GM21381 (cell line): ENCODE results near the gene SPAG16.
"Not testable (repeated sequence)": the region's sequence is repeated elsewhere in the genome, so short reads cannot be mapped to it uniquely, and the experiment has no call there.

Experiments used
- ATAC-seq: cut with Tn5 transposase; IDR thresholded peaks from one replicate; pipeline ENCODE4 v1.9.1; 2021; ENCODE audit warnings: mild to moderate bottlenecking, moderate library complexity; ENCODE audit not compliant: unreplicated experiment

Gene SPAG16

DNA sequence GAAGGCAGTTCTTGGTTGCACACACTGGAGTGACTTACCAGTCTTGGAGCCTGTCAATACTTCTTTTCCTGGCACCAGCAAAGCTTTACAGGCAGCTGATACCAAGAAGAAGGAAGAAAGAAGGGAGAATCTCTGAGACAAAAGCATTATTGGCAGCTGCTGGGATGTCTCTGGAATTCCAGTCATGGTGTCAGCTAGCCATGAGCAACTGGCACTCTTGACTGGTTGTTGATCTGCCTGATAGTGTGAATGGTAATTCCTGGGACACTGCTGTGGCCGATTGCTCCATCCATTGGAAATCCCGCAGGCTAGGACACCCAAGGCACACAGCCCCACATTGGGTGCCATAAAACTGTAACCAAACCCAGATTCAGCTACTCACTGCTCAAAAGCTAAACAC lies 17.8 kb upstream of the SPAG16 start:
- ATAC-seq, result no peak

DNA sequence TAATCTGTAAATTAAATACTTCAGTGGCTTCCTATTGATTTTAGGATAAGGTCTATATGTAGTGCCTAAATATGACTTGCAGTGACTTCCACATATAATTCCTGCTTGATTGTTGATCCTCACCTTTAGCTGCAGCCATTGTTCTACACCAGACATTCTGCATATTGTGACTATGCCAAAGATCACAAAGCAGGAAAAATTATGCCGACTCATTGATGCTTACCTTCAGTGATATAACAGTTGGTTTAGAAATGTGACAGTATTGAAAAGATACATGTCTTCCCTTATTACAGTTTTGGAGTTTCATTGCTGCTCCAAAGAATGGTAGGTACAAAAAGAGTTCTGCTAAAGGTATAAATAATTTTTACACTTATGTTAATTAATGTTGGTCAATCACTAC lies 12.3 kb upstream of the SPAG16 start:
- no peak for ATAC-seq

DNA sequence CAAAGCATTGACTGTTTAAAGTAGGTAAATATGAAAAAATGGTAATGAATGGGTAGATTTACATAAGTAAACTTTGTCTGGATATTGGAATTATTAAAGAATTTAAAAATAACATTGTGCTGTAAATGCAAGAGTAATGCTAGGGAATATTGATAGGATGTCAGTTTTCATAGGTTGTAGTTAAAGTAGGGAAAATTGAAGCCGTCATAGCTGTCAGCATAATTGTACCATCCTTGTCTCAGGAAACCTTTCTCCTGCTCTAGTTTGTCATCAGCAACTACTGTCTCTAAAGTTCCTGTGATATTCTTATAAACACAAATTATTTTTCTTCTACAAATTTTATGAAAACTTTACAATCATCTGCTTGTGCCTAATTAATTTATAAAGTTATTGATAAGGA lies 10.1 kb upstream of the SPAG16 start:
- no peak for ATAC-seq

DNA sequence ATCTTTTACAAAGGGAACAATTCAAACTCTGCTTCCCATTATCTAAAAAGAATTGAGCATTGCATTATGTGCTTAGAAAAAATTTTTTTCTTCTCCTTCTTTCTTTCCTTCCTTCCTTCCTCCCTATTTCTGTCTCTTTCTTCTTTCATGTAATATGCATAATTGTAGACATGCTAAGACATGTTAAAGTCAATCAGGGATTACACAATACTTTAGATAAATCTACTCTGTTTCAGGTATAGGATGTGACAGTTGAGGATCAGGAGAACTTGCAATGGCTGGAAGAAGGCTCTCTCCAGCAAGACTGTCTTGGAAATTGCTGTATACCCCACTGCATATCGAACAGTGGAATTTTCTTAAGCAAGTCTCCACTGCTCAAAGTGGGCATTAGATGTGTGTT lies 9.0 kb upstream of the SPAG16 start:
- no peak for ATAC-seq

DNA sequence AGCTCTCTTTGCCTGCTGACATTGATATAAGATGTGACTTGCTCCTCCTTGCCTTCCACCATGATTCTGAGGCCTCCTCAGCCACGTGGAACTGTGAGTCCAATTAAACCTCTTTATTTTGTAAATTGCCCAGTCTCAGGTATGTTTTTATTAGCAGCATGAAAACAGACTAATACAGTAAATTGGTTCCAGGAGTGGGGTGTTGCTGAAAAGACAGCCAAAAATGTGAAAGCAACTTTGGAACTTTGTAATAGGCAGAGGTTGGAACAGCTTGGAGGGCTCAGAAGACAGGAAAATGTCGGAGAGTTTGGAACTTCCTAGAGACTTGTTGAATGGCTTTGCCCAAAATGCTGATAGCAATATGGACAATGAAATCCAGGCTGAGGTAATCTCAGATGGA lies 7.1 kb upstream of the SPAG16 start:
- not testable (repeated sequence) for ATAC-seq

DNA sequence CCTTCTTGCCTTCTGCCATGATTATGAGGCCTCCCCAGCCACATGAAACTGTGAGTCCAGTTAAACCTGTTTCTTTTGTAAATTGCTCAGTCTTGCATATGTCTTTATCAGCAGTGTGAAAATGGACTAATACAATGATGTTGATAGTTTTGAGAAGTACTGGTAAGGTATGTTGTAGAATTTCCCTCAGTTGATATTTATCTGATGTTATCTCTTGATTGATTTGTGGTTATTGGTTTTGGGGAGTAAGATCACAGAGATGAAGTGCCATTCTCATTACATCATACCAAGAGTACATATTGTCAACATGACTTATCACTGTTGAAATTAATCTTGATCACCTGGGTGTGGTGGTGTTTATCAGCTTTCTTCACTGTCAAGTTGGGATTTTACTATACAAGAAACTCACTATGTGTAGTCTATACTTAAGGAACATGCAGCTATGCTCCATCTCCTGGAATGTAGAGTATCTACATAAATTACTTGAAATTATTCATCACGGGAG lies 5.1 kb upstream of the SPAG16 start:
- ATAC-seq, result no peak

DNA sequence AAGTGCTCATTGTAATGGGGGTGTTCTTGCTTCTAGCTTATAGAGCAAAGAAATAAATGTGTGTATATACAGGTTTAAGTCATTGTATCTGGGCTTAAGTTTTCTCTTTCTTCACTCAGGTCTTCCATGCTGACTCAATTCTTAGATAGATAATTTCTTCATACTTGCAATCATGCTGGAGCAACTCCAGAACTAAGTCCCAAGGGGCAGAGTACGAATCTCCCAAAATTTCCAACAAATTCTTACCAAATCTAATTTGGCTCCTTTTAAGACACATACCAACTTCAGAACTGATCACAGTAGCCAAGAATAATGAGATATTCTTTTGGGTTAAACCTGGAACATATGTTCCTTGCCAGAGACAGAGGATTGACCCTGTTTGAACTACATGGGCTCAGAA lies 4.3 kb upstream of the SPAG16 start:
- no peak for ATAC-seq

DNA sequence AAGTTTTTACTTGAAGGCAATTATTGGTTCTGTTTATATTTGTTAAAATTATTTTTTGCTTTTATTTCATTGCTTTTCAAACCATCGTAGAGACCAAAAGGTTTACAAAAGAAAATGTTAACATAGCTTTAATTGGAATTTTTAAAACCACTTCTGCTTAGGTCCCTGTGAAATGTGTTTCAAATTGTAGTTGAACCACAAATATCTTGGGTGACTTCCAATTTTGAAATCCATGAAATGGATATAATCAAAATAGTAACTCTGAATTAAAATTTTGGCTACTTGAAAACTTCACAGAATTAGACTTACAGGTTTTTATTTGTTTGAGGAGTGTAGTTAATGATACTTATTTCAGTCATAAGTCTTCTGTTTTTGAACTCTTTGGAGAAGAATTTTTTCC lies 3.1 kb upstream of the SPAG16 start:
- ATAC-seq, result no peak

DNA sequence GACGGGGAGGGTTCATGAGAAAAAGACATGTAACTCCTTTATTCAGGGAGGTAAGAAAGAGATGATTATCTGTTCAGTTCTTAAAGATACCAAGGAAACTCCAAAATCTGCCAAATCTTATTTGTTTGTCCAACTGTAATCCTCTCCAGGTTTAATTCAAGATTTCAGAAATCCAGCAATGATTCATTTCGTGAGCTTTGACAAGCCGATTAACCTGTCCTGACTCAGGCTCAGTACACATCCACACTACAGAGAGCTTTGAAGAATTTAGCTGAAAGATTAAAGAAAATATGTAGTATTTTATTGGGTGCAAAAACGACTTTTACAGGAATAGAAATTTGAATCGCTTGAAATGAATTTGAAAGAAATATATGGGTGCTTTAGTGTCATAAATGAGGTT lies 1.1 kb downstream of the SPAG16 start:
- ATAC-seq, result no peak

DNA sequence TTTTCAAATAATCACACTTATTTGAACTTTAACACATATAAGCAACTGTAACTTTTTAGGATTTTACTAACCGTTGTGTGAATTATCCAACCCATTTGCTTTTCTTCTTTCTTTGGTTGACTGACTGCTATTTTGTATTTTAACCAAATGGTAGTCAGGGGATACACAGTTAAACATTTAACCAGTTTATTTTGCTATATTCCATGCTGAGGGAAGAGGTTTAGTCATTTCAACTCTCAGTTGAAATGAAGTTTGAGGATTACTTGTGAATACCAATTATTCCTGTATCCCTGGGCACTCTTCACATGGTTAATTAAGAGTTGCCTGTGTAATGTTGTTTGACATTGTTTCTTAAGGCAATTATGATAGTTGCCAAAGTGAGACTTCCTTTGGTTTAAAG lies 1.9 kb downstream of the SPAG16 start:
- no peak for ATAC-seq

DNA sequence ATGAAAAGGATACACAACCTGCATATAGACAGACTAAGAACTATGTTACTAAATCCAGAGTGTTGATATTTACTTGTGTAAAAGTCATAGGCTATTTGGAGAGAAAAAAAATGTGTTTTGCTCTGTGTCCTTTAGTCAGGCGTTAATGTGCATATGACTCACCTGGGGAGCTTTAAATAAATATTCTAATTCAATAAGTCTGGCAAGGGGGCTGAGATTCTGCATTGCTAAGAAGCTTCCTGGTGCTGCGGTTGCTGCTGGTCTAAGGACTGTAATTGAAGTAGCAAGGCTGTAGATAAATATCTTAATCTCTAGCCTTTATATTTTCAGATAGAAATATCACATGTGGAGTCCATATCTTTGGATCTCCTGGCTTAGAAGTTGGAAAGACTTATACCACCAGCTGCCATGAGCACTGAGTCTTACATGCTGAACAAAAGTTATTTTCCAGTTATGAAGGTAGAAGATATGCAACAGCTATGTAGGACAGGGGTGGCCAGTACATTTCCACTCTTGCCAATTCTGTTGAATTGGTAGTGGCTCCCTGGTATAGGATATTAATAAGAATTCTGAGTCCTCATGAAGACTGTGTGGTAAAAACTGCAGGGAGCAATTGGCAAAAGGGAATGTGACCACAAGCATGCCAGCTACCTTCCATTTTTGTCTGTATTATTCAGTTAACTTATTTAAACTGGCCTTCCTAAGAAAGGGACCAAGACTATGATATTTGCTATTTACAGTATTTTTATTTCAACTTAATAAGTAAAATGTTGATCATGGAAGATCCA lies 4.8 kb downstream of the SPAG16 start:
- ATAC-seq, result no peak

DNA sequence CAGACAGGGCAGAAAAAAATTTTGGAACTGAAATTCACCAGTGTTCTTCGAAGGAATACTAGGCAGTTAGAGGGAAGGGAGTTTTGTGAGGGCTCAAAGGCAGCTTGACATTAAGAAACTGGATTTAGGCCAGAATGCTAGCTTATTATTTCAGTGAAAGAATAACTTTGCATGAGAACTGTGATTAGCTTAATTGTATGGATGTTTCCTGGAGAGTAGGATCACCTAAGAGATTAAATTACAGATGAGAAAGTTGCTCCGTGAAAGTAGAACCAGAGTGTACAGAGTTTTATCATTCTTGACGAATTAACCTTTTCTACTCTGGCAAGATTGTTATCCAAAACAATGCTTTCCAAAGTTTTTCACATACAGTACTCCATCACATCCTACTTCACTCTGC lies 6.2 kb downstream of the SPAG16 start:
- no peak for ATAC-seq

DNA sequence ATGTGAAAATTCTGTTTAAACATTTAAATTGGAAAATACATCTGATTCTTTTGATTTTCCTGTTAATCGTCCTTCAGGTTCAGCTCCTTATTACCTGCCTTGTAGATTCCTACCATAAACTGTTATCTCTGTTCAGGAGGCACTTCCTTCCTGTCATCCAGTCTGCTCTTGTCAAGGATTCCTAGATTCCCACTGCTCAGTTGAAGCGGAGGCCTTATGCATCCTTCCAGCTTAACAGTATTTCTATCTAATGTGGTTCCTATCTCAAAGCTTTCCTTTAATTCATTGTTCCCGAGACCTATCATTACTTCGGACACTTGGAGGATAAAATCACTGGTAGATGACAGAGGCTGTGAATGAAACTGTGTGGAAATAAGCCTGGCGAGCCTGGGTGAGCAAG lies 12.0 kb downstream of the SPAG16 start:
- ATAC-seq, result no peak

DNA sequence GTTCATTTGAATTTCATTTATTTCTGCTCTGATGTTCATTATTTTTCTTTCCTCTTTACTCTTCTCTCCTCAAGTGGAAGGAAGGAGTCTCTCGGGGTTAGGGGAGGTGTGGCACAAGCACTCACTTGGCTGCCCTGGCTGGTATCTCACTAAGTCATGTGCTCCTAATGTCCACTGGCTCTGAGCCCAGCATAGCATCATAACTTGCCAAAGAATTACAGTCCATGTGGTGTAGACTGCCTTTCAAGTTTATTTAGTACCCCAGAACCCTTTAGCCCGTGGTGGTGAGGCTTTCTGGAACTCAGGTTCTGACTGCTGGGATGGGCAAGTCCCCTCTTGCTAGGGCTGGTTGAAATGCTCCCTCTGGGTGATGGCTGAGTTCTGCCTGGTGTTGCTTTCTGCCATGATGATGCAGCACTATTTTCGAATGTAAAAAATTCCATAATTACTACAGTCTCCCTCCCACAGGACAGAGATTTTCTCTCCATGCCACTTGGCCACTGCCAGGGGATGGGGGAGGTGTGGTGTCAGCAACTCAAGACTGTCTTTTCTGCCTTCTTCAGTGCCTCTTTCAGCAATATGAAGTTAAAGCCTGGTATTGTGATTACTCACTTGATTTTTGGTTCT lies 22.2 kb downstream of the SPAG16 start:
- no peak for ATAC-seq

DNA sequence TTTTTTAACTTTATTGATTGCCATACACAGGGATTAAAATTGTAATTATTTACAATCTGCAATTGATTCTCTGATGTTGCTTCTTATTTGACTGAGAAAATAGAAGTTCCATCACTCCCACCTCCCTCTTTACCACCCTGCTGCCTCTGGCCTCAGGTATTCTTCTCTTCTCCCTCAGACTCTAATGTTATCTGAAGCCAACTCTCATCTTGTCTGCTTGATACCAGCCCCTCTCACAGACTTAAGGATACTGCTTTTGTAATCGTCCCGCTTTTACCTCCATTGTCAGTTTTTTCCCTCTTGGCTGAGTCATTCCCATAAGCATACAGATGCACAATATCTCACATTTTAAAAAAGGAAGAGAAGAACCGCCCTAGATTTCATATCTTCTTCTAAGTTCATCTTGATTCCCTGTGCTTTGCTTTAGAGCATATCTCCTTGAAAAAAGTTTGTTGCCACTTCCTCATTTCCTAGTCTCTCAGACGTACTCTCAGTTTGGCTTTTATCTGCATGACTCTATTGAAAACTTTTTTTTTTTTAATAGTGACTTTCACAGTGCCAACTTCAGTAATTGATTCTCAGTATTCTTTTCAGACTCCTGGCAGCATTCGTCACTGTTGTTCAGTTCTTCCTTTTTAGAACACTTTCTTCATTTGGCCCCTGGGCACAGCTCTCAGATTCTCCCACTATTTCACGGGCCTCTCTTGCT lies 31.1 kb downstream of the SPAG16 start:
- ATAC-seq, result no peak

DNA sequence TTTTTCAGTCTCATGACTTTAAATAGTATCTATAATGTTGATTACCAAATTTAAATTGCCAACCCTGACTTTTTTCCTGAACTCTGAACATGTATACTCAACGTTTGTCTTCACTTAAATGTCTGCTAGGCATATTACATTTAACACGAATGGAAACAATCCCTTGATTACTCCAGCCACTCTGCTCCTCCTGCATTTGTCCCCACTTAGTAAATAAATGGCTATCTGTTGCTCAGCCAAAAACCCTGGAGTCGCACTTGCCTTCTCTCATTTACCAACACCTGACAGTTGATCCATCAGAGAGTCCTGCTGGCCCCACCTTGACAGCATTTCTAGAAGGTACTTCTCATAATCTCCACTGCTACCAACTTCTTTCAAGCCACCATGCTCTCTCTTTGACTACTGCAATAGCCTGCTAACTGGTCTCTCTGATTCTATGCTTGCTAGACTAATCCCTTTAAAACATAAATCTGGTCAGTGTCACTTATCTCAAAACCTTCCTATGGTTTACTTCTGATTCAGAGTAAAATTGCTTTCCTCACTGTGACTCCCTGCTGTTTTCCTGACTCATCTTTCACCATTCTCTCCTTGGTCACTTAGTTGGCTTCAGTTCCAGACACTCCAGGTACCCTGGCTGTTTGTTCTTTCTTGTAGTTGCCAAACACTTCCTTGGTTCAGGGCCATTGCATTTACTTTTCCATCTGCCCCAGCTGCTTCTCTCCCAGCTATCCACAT lies 31.9 kb downstream of the SPAG16 start:
- ATAC-seq, result no peak

DNA sequence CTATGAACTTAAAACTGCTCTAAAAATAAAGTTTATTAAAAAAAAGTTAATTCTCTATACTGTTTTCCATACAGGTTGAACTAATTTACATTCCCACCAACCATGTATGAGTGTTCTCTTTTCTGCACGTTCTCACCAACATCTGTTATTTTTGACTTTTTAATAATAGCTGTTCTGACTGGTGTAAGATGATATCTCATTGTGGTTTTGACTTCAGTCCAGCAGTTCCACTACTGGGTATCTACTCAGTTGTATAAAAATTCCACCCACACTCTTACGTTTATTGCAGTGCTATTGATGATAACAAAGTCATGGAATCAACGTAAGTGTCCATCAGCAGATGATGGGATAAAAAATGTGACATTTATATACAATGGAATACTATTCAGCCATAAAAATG lies 33.7 kb downstream of the SPAG16 start:
- no peak for ATAC-seq

DNA sequence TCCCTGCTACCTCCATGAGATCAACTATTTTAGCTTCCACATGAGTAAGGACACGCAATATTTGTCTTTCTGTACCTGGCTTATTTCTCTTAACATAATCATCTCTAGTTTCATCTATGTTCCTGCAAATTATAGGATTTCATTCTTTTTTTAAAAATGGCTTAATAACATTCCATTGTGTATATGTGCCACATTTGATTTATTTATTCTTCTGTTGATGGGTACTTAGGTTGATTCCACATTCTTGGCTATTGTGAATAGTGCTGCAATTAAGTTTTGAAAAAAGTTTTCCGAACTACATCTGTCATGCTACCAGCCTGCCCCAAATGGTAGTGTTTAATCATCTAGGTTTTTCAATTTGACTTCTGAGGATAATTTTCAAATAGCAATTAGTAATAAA lies 36.3 kb downstream of the SPAG16 start:
- no peak for ATAC-seq

DNA sequence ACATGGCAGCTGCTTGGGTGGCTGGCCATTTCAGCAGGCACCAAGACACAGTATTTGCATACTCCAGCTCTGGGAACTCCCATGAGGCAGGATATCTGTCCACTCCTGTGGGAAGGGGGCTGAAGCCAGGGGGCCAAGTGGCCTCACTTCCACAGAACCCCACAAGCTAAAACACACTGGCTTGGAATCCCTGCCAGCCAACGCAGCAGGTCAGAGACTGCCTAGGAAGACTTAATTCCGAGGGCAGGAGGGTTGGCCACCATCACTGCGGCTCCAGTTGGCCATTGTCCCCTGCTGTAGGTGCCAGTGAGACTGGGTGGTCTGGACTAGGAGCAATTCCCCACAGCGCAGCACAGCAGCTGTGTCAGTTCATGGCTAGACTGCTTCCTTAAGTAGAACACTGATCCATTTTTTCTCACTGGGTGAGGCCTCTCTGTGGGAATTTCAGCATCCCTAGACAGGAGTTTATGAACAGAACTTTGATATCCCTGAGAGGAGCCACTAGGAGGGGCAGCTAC lies 52.0 kb downstream of the SPAG16 start:
- no peak for ATAC-seq

DNA sequence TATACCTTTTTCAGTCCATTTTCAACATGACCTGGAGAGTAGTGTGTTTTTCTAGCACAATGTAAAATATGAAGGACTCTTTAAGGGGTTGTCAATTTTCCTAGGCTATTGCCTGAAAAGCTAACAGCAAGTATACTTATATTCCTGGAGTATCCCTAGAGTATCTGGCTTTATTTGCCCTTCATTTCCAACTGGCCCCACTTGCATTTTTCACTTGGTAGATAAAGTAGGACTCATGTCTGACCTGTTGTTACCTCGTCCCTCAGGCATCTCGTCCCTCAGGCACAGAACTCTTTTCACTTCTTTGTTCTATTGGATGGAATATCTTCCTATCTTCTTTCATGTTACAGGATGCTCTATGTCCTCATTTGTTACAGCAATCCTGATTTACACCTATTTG lies 69.2 kb downstream of the SPAG16 start:
- ATAC-seq, result no peak

DNA sequence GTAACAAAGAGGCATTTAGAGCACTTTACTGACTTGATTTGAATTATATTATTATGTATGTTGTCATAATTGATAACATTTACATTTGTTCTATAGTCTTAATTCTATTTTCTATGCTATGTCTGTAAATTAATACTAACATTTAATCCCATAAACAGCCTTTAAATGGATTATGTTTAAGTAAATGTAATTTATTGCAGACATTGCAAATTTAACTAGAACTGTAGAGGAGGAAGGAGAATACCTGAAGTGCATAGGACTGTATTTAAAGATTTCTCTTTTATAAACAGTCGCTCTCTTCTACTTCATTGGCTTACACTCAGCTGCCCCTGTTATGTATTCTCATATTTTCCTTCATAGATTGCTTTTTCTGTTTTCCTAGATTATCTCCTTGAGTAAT lies 92.4 kb downstream of the SPAG16 start:
- no peak for ATAC-seq
